Neural cell (in vitro differentiated cells): ENCODE results near the gene C9orf43. TPM values are rescaled to one million over a fixed set of nuclear protein-coding genes. Genes with fewer than 3 reads are reported as not detected.

ENCODE experiments used
- H2AFZ ChIP-seq: fragments of 200-600, 300-800 bp; sonication (generic), shearing (Covaris generic); 2 replicates; pipeline ENCODE4 v1.6.0; 2014; ENCODE audit warnings: low read depth, mild to moderate bottlenecking, antibody characterized with exemption, low read length, moderate library complexity
- H3F3A ChIP-seq: fragments of 200-600 bp; shearing (Covaris generic); 2 replicates; pipeline ENCODE4 v1.6.1; 2016; ENCODE audit warnings: mild to moderate bottlenecking, moderate library complexity, mixed read lengths, antibody characterized with exemption, low read length; ENCODE audit not compliant: insufficient read depth, poor library complexity, severe bottlenecking
- H3K27ac ChIP-seq: fragments of 200-600, 300-800 bp; sonication (generic), shearing (Covaris generic); 2 replicates; pipeline ENCODE4 v1.5.1; 2014; ENCODE audit warnings: mild to moderate bottlenecking, low read length, moderate library complexity
- H3K27me3 ChIP-seq: fragments of 300-800, 200-600 bp; sonication (generic), shearing (Covaris generic); 2 replicates; pipeline ENCODE4 v1.6.0; 2014; ENCODE audit warnings: mild to moderate bottlenecking, low read depth, low read length, moderate library complexity; ENCODE audit not compliant: insufficient read depth
- H3K36me3 ChIP-seq: fragments of 300-800, 200-600 bp; sonication (generic), shearing (Covaris generic); 2 replicates; pipeline ENCODE4 v1.5.1; 2014; ENCODE audit warnings: mild to moderate bottlenecking, antibody characterized with exemption, low read length, moderate library complexity; ENCODE audit not compliant: insufficient read depth
- H3K4me2 ChIP-seq: fragments of 300-800, 200-600 bp; sonication (generic), shearing (Covaris generic); 2 replicates; pipeline ENCODE4 v1.6.0; 2014; ENCODE audit warnings: mild to moderate bottlenecking, low read length
- H3K4me3 ChIP-seq: fragments of 300-800, 200-600 bp; sonication (generic), shearing (Covaris generic); 2 replicates; pipeline ENCODE4 v1.5.1; 2014; ENCODE audit warnings: mild to moderate bottlenecking, low read length, moderate library complexity
- H3K79me2 ChIP-seq: fragments of 200-600 bp; shearing (Covaris generic); replicated peaks from 2 replicates; pipeline ENCODE4 v1.6.0; 2014; ENCODE audit warnings: mild to moderate bottlenecking, low read length, moderate library complexity; ENCODE audit not compliant: insufficient read depth
- H3K9ac ChIP-seq: fragments of 300-800, 200-600 bp; sonication (generic), shearing (Covaris generic); 2 replicates; pipeline ENCODE4 v1.6.1; 2016; ENCODE audit warnings: mild to moderate bottlenecking, low read length, mixed read lengths
- H3K9me2 ChIP-seq: fragments of 200-600 bp; shearing (Covaris generic); 2 replicates; pipeline ENCODE4 v1.6.1; 2016; ENCODE audit warnings: mild to moderate bottlenecking, low read length, mixed read lengths; ENCODE audit not compliant: insufficient read depth
- H3K9me3 ChIP-seq: fragments of 200-600, 300-800 bp; sonication (generic), shearing (Covaris generic); 2 replicates; pipeline ENCODE4 v1.6.1; 2016; ENCODE audit warnings: mild to moderate bottlenecking, mixed run types, low read length, moderate library complexity, mixed read lengths
- H4K20me1 ChIP-seq: fragments of 200-600 bp; shearing (Covaris generic); 2 replicates; pipeline ENCODE4 v1.6.1; 2016; ENCODE audit warnings: mild to moderate bottlenecking, mixed run types; ENCODE audit not compliant: insufficient read depth
- EP300 ChIP-seq: fragments of 450-650 bp; conservative IDR thresholded peaks from 2 replicates; pipeline ENCODE4 v1.6.1; 2014; ENCODE audit warnings: antibody characterized with exemption, mild to moderate bottlenecking, moderate library complexity; ENCODE audit not compliant: poor library complexity, severe bottlenecking
- EZH2 ChIP-seq: fragments of 200-600, 300-800 bp; shearing (Covaris generic), sonication (generic); IDR thresholded peaks from 2 replicates; pipeline ENCODE4 v1.6.1; 2014; ENCODE audit warnings: antibody characterized with exemption, low read length, borderline replicate concordance, mild to moderate bottlenecking; ENCODE audit not compliant: insufficient read depth, poor library complexity, severe bottlenecking
- MXI1 ChIP-seq: fragments of 450-650 bp; conservative IDR thresholded peaks from 2 replicates; pipeline ENCODE4 v1.6.1; 2014; ENCODE audit warnings: antibody characterized with exemption, mild to moderate bottlenecking; ENCODE audit not compliant: poor library complexity, severe bottlenecking
- POLR2AphosphoS5 ChIP-seq: IDR thresholded peaks from 2 replicates; pipeline ENCODE4 v1.6.1; 2012
- RAD21 ChIP-seq: fragments of 450-650 bp; conservative IDR thresholded peaks from 2 replicates; pipeline ENCODE4 v1.6.1; 2014; ENCODE audit warnings: antibody characterized with exemption, mild to moderate bottlenecking, moderate library complexity
- SMC3 ChIP-seq: fragments of 450-650 bp; conservative IDR thresholded peaks from 2 replicates; pipeline ENCODE4 v1.6.1; 2014; ENCODE audit warnings: antibody characterized with exemption, mild to moderate bottlenecking, moderate library complexity; ENCODE audit not compliant: poor library complexity
- TAF1 ChIP-seq: IDR thresholded peaks from 2 replicates; pipeline ENCODE4 v1.6.1; 2012; ENCODE audit warnings: low read depth
- polyA plus RNA-seq: library from polyadenylated mRNA; depleted of rRNA; stranded (reverse); fragments of >200 nt; gene quantifications from 2 replicates; pipeline ENCODE4 v1.2.3, GENCODE V29; 2014
- TF ChIP-seq, protein P1 (sequence below): fragments of 450-650 bp; IDR thresholded peaks from 2 replicates; pipeline ENCODE4 v1.5.1; 2014; ENCODE audit warnings: antibody characterized with exemption, mild to moderate bottlenecking, moderate library complexity; ENCODE audit not compliant: poor library complexity, severe bottlenecking
- TF ChIP-seq, protein P2 (sequence below): IDR thresholded peaks from 2 replicates; pipeline ENCODE4 v1.6.1; 2012; ENCODE audit warnings: borderline replicate concordance

The C9orf43 gene
- polyA plus RNA-seq, 1 donor from 2014 or later: 0.33 TPM

DNA sequence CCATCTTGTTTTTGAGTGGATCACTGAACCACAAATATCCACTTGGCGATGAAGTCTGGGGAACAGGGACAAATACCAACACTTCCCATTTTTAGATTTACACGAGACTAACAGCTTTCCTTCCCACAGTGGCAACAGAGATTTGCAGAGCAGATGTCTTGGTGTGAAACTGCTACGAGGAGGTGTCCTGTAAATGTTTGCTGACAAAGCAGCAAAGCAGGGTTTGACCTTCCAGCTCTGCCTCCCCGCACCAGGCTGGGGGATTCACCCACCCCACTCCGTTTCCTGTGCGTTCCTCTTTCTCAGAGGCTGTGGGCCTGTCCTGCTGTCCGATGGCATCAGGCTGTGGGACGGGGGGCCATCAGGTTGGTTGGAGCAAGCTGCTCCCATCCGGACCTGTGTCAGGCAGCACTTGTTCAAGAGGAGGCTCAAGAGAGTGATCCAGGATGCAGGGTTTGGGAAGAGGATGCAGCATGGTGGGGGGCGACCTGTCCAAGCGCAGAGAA is 52.3 kb downstream of the C9orf43 start:
- Histone ChIP-seq H3K79me2 (no peaks in the 10 kb centered on the region), H3K9ac (no peak overlapping the region), H3F3A (no peaks in the 10 kb centered on the region), H3K4me3 (peak overlapping the region; percentile 61), H3K36me3 (no peaks in the 10 kb centered on the region), H3K27me3 (peaks cover 13% of the 10 kb centered on the region), H3K27ac (no peak overlapping the region), H3K4me2 (no peak overlapping the region), H4K20me1 (no peaks in the 10 kb centered on the region), H3K9me3 (no peaks in the 10 kb centered on the region), H3K9me2 (no peaks in the 10 kb centered on the region), H2AFZ (no peak overlapping the region)
- TF ChIP-seq EP300 (no peak), EZH2 (no peak), POLR2AphosphoS5 (no peak)

DNA sequence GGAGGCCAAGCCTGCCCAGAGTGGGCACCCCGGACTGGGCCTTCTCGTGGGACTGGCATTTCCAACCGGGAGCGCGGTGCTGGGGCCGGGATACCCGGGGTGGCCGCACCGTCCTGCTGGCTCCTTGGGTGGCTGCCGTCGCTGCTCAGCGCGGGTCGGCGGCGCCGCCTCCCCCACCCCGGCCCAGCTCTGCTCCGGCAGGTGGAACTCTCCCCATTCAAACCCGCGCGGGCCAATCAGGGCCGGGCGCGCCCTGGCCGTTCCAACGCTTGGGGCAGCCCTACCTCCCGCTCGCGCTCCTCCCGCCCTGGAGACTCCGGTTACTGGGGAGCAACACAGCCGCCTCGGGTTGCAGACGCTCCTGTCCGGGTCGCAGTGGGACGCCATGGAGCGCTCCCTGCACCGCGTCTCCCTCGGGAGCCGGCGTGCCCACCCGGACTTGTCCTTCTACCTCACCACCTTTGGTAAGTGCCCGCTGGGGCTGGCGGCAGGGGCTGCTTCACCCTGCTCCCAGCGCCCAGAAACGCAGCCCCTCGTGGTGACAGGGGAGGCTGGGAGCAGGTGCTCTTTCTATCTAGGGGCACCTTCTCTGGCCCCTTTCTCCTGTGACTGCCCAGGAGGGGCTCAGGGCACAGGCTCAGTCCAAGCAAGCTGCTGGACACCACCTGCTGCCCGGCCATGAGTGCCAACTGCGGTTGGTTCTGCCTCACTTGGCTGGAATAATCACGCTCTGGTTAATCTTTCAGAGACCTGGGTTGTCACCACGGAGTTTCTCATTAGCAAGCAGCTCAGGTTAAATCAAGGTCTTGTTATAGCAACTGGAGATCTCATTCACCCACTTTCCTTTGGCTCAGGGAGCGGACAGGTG is 53.1 kb downstream of the C9orf43 start, which contains the start of gene RGS3:
Gene RGS3 (plus strand): TSS at position 310 of the 868 bp plus-strand sequence. CDS start 76 bp downstream, at position 386.
- no peaks in the 10 kb centered on the region for H4K20me1 ChIP-seq
- H3K36me3 ChIP-seq: no peaks in the 10 kb centered on the region
- no peak within 1 kb of the TSS for H2AFZ ChIP-seq
- H3K9ac ChIP-seq: no peak within 1 kb of the TSS
- H3K4me2 ChIP-seq: no peak within 1 kb of the TSS
- H3K27ac ChIP-seq: no peak within 1 kb of the TSS
- H3K9me2 ChIP-seq: no peaks in the 10 kb centered on the region
- H3F3A ChIP-seq: no peaks in the 10 kb centered on the region
- H3K4me3 ChIP-seq: peak within 1 kb of the TSS; percentile 61
- TF ChIP-seq TAF1: no peak
- TF ChIP-seq RAD21: no peak
- no peak for TF ChIP-seq SMC3
- no peak for TF ChIP-seq POLR2AphosphoS5
- H3K9me3 ChIP-seq: no peaks in the 10 kb centered on the region
- peaks cover 13% of the 10 kb centered on the region for H3K27me3 ChIP-seq
- no peaks in the 10 kb centered on the region for H3K79me2 ChIP-seq

DNA sequence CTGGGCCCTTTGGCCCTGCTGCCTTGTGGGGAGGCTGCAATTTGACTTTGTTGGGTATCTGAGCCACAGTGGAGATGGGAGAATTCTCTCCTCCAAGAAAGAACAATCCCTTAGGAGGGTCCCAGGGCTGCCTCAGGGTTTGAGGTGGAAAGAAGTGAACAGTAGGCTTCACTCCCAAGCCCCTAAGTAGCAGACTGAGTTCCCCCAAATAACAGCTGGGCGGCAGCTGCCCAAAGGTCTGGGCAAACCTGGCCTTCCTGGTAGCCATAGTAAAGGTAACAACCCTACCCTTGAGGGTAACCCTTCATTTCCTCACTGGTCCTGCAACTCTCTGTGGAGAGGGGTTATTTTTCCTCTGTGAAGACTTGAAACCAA is 53.7 kb downstream of the C9orf43 start:
- Histone ChIP-seq H3K9me3 (no peaks in the 10 kb centered on the region), H3K4me3 (peak overlapping the region; percentile 61), H3K4me2 (no peak overlapping the region), H3K27ac (no peak overlapping the region), H3K9me2 (no peaks in the 10 kb centered on the region), H3F3A (no peaks in the 10 kb centered on the region), H3K9ac (no peak overlapping the region), H3K27me3 (peaks cover 13% of the 10 kb centered on the region), H2AFZ (no peak overlapping the region), H4K20me1 (no peaks in the 10 kb centered on the region), H3K79me2 (no peaks in the 10 kb centered on the region), H3K36me3 (no peaks in the 10 kb centered on the region)
- TF ChIP-seq EZH2 (no peak), TAF1 (no peak), SMC3 (no peak), MXI1 (no peak), POLR2AphosphoS5 (no peak), RAD21 (no peak), EP300 (no peak)
- TF ChIP-seq, protein P1, sequence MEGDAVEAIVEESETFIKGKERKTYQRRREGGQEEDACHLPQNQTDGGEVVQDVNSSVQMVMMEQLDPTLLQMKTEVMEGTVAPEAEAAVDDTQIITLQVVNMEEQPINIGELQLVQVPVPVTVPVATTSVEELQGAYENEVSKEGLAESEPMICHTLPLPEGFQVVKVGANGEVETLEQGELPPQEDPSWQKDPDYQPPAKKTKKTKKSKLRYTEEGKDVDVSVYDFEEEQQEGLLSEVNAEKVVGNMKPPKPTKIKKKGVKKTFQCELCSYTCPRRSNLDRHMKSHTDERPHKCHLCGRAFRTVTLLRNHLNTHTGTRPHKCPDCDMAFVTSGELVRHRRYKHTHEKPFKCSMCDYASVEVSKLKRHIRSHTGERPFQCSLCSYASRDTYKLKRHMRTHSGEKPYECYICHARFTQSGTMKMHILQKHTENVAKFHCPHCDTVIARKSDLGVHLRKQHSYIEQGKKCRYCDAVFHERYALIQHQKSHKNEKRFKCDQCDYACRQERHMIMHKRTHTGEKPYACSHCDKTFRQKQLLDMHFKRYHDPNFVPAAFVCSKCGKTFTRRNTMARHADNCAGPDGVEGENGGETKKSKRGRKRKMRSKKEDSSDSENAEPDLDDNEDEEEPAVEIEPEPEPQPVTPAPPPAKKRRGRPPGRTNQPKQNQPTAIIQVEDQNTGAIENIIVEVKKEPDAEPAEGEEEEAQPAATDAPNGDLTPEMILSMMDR: no peak
- TF ChIP-seq, protein P2, sequence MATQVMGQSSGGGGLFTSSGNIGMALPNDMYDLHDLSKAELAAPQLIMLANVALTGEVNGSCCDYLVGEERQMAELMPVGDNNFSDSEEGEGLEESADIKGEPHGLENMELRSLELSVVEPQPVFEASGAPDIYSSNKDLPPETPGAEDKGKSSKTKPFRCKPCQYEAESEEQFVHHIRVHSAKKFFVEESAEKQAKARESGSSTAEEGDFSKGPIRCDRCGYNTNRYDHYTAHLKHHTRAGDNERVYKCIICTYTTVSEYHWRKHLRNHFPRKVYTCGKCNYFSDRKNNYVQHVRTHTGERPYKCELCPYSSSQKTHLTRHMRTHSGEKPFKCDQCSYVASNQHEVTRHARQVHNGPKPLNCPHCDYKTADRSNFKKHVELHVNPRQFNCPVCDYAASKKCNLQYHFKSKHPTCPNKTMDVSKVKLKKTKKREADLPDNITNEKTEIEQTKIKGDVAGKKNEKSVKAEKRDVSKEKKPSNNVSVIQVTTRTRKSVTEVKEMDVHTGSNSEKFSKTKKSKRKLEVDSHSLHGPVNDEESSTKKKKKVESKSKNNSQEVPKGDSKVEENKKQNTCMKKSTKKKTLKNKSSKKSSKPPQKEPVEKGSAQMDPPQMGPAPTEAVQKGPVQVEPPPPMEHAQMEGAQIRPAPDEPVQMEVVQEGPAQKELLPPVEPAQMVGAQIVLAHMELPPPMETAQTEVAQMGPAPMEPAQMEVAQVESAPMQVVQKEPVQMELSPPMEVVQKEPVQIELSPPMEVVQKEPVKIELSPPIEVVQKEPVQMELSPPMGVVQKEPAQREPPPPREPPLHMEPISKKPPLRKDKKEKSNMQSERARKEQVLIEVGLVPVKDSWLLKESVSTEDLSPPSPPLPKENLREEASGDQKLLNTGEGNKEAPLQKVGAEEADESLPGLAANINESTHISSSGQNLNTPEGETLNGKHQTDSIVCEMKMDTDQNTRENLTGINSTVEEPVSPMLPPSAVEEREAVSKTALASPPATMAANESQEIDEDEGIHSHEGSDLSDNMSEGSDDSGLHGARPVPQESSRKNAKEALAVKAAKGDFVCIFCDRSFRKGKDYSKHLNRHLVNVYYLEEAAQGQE: no peak
